ENCODE data around the gene PPM1H.

PPM1H gene

GRCh38 chr12:62603061-62603810, 331.7 kb downstream of the PPM1H start:
- peak; percentile 88 for DNase-seq (ENCODE audit: low read depth)

- DNase-seq (ENCODE audit: low read depth): peak; percentile 84
Measured at GRCh38 chr12:62602255-62603060, 332.5 kb downstream of the PPM1H start.

GRCh38 chr12:62601765-62602164, 333.2 kb downstream of the PPM1H start:
- DNase-seq (ENCODE audit: low read depth): no peak

- DNase-seq (ENCODE audit: low read depth): no peak
Measured at GRCh38 chr12:62599854-62600437, 335.0 kb downstream of the PPM1H start.

GRCh38 chr12:62598846-62599245, 336.1 kb downstream of the PPM1H start:
- DNase-seq (ENCODE audit: low read depth): no peak

- no peak for DNase-seq (ENCODE audit: low read depth)
Measured at GRCh38 chr12:62597253-62597652, 337.7 kb downstream of the PPM1H start.
